K562 (cell line): ENCODE results near the gene UBAP2. TPM values are rescaled to one million over a fixed set of nuclear protein-coding genes. Genes with fewer than 3 reads are reported as not detected.

Experiments used
- ATAC-seq: fragments of 200-7000 bp; cut with Tn5 transposase; 3 replicates; pipeline ENCODE4 v1.9.1; 2020; ENCODE audit warnings: moderate library complexity
- BruUV-seq: library from RNA; stranded (reverse); fragments of 400-500 nt; replicated peaks from 2 replicates; lab custom pipeline; 2021; lab: Mats Ljungman, UMichigan
- CTCF ChIA-PET: fragments of 300-600 bp; formaldehyde crosslinking; extraction: SDS; loops from one replicate; lab custom pipeline; 2021; ENCODE audit warnings: low intra/inter-chr PET ratio; lab: Yijun Ruan, JAX
- POLR2A ChIA-PET: fragments of 300-600, 350-650 bp; sonication (Branson Sonifier 250); formaldehyde crosslinking; extraction: SDS; loops from one replicate; lab custom pipeline; 2021; ENCODE audit warnings: antibody characterized with exemption, inconsistent platforms; lab: Yijun Ruan, JAX
- DNase-seq, 4 experiments: peaks; one replicate each; pipeline versions ENCODE4 v3.0.0 to v3.0.0-alpha.2; 2011 to 2018; ENCODE audit warnings: low spot score in 3 of 4, mixed read lengths in 3 of 4; ENCODE audit errors: extremely low read depth in 1 of 4
- FAIRE-seq: peaks from 2 replicates; lab custom pipeline; 2011; peaks lifted over from hg19 to GRCh38; lab: Jason Lieb, UNC
- H2AFZ ChIP-seq: 2 replicates; pipeline ENCODE4 v1.6.0; 2011; ENCODE audit warnings: low read depth, low read length, control low read depth, inconsistent platforms
- H3K27ac ChIP-seq: fragments of 200-600 bp; 3 replicates; pipeline ENCODE4 v1.8.0; 2011; ENCODE audit warnings: low read depth, mild to moderate bottlenecking, control low read depth, inconsistent platforms, low read length, moderate library complexity, mixed read lengths; ENCODE audit errors: extremely low read depth
- H3K27me3 ChIP-seq, 2 experiments: fragments of 300-600 bp in 1 of 2; 2 replicates in 1 of 2; 3 replicates in 1 of 2; pipeline versions ENCODE4 v1.6.0 to v1.8.0; 2011; ENCODE audit warnings: inconsistent platforms in 2 of 2, low read length in 2 of 2, mild to moderate bottlenecking in 1 of 2, mixed read lengths in 1 of 2, moderate library complexity in 1 of 2; ENCODE audit not compliant: control insufficient read depth in 2 of 2, insufficient read depth in 2 of 2
- H3K36me3 ChIP-seq: fragments of 300-600 bp; 3 replicates; pipeline ENCODE4 v1.8.0; 2011; ENCODE audit warnings: mild to moderate bottlenecking, low read length, inconsistent platforms; ENCODE audit not compliant: control insufficient read depth, insufficient read depth
- H3K4me1 ChIP-seq, 2 experiments: fragments of 200-600 bp in 1 of 2; replicated peaks in 1 of 2; 2 replicates in 1 of 2; 3 replicates in 1 of 2; pipeline versions ENCODE4 v1.5.1 to v1.8.0; 2011; ENCODE audit warnings: inconsistent platforms in 2 of 2, low read length in 2 of 2, mild to moderate bottlenecking in 1 of 2, mixed read lengths in 1 of 2, moderate library complexity in 1 of 2; ENCODE audit not compliant: control insufficient read depth in 2 of 2, insufficient read depth in 2 of 2
- H3K4me2 ChIP-seq: 2 replicates; pipeline ENCODE4 v1.6.1; 2011; ENCODE audit warnings: low read length, control low read depth, inconsistent platforms, mixed read lengths; ENCODE audit not compliant: insufficient read depth
- H3K4me3 ChIP-seq: fragments of 200-600 bp; sonication (generic), shearing (Covaris generic); 2 replicates; pipeline ENCODE4 v1.5.1; 2016; ENCODE audit warnings: control low read depth, inconsistent platforms
- H3K79me2 ChIP-seq: fragments of 200-600 bp; 3 replicates; pipeline ENCODE4 v1.8.0; 2011; ENCODE audit warnings: low read length, inconsistent platforms; ENCODE audit not compliant: control insufficient read depth, insufficient read depth
- H3K9ac ChIP-seq, 2 experiments: 2 replicates each; pipeline versions ENCODE4 v1.6.0 to v1.6.1; 2011; ENCODE audit warnings: low read depth in 2 of 2, low read length in 2 of 2, control low read depth in 1 of 2, inconsistent platforms in 1 of 2, mild to moderate bottlenecking in 1 of 2, mixed read lengths in 1 of 2; ENCODE audit not compliant: insufficient read depth in 1 of 2
- H3K9me1 ChIP-seq: one replicate; pipeline ENCODE4 v1.6.0; 2011; ENCODE audit warnings: inconsistent platforms, mild to moderate bottlenecking, low read length, moderate library complexity; ENCODE audit not compliant: control insufficient read depth, insufficient read depth
- H3K9me3 ChIP-seq: replicated peaks from 2 replicates; pipeline ENCODE4 v1.5.1; 2011; ENCODE audit warnings: low read depth, low read length, inconsistent platforms; ENCODE audit not compliant: control insufficient read depth, insufficient read depth
- H4K20me1 ChIP-seq: replicated peaks from 2 replicates; pipeline ENCODE4 v1.6.1; 2011; ENCODE audit warnings: low read length, inconsistent platforms, mixed read lengths; ENCODE audit not compliant: control insufficient read depth, insufficient read depth
- C11orf30 ChIP-seq: fragments of 450-650 bp; IDR thresholded peaks from 2 replicates; pipeline ENCODE4 v1.6.1; 2016; ENCODE audit warnings: low read depth, mild to moderate bottlenecking
- HDGF ChIP-seq: fragments of 450-650 bp; IDR thresholded peaks from 2 replicates; pipeline ENCODE4 v1.6.1; 2016
- LEF1 ChIP-seq: fragments of 450-650 bp; IDR thresholded peaks from 2 replicates; pipeline ENCODE4 v1.6.1; 2016; ENCODE audit warnings: mild to moderate bottlenecking
- NFATC3 ChIP-seq: fragments of 450-650 bp; IDR thresholded peaks from 2 replicates; pipeline ENCODE4 v1.6.1; 2017; ENCODE audit warnings: mild to moderate bottlenecking
- OTX1 ChIP-seq: fragments of 450-650 bp; formaldehyde crosslinking; IDR thresholded peaks from 2 replicates; pipeline ENCODE4 v1.4.0; 2022; ENCODE audit warnings: mild to moderate bottlenecking
- PRPF4 ChIP-seq: fragments of 200-400 bp; formaldehyde crosslinking; IDR thresholded peaks from one replicate; pipeline ENCODE4 v1.6.1; 2017; ENCODE audit warnings: low read length, low read depth, mild to moderate bottlenecking; ENCODE audit not compliant: insufficient read depth, poor library complexity, severe bottlenecking
- RBBP5 ChIP-seq: fragments of 200-600 bp; sonication (generic); IDR thresholded peaks from 2 replicates; pipeline ENCODE4 v1.6.1; 2012; ENCODE audit warnings: borderline replicate concordance, mild to moderate bottlenecking, low read length, control low read depth, inconsistent platforms; ENCODE audit not compliant: insufficient read depth, poor library complexity, severe bottlenecking
- RHOXF2B ChIP-seq: fragments of 250-450 bp; sonication (Bioruptor Pico); conservative IDR thresholded peaks from 2 replicates; pipeline ENCODE4 v1.5.1; 2021
- SNIP1 ChIP-seq: fragments of 450-650 bp; IDR thresholded peaks from 2 replicates; pipeline ENCODE4 v1.7.1; 2017; ENCODE audit warnings: low read depth, mild to moderate bottlenecking
- SRSF9 ChIP-seq: fragments of 200-400 bp; formaldehyde crosslinking; IDR thresholded peaks from 2 replicates; pipeline ENCODE4 v1.6.1; 2017; ENCODE audit warnings: low read depth, low read length, borderline replicate concordance
- TBP ChIP-seq: optimal IDR thresholded peaks from 2 replicates; pipeline ENCODE3; 2011; ENCODE audit warnings: low read depth, low read length, improper control_type of control experiment
- TEAD4 ChIP-seq, 2 experiments: sonication (generic) in 1 of 2; formaldehyde crosslinking in 1 of 2; IDR thresholded peaks; 2 replicates each; pipeline versions ENCODE4 v1.6.1 to v1.8.0; 2012 to 2022; ENCODE audit warnings: borderline replicate concordance in 1 of 2, inconsistent platforms in 1 of 2, low read length in 1 of 2, mild to moderate bottlenecking in 1 of 2, missing genetic modification reagents in 1 of 2
- WHSC1 ChIP-seq: IDR thresholded peaks from one replicate; pipeline ENCODE4 v1.6.1; 2012; ENCODE audit warnings: low read length, control low read depth, inconsistent platforms
- ZNF23 ChIP-seq: fragments of 250-450 bp; sonication (Bioruptor Pico); IDR thresholded peaks from 2 replicates; pipeline ENCODE4 v1.4.0; 2020; ENCODE audit warnings: mild to moderate bottlenecking
- ZNF316 ChIP-seq: fragments of 450-650 bp; IDR thresholded peaks from 2 replicates; pipeline ENCODE4 v1.6.1; 2016
- ZNF507 ChIP-seq: conservative IDR thresholded peaks from 2 replicates; pipeline ENCODE4 v1.6.1; 2017; ENCODE audit warnings: missing genetic modification characterization, missing compliant biosample characterization
- WGBS: fragments of 100-300 bp; shearing (Covaris generic); methylation state at CpG from one replicate; pipeline ENCODE4 v1.1.6; 2016; ENCODE audit warnings: low coverage, mixed read lengths; ENCODE audit not compliant: insufficient coverage; ENCODE audit errors: missing lambda C conversion rate; 5-methylcytosine and 5-hydroxymethylcytosine counted together
- in situ Hi-C: fragments of 300-500 bp; cut with MboI; formaldehyde crosslinking; loops from 4 replicates; pipeline ENCODE4 v1.15.0; 2018; ENCODE audit warnings: inconsistent platforms, mixed read lengths
- intact Hi-C: fragments of 100-400 bp; cut with micrococcal nuclease; formaldehyde crosslinking; loops from 2 replicates; pipeline ENCODE4 v1.14.2; 2022
- polyA plus RNA-seq, 8 experiments: library from polyadenylated mRNA; depleted of rRNA in 4 of 8; stranded (reverse) in 5 of 8; unstranded in 3 of 8; fragments of >200 nt; fragmentation: Nextera tagmentation in 2 of 8; fragmentation: Illumina TruSeq in 1 of 8; extraction: Ambion mirVana in 2 of 8; extraction: Trizol in 1 of 8; gene quantifications; 2 replicates each; pipeline versions ENCODE4 v1.2.1 to v1.2.3, GENCODE V29; 2011 to 2014; ENCODE audit warnings: inconsistent platforms in 1 of 8, missing spikeins in 1 of 8
- total RNA-seq, 7 experiments: library from RNA; depleted of rRNA in 6 of 7; stranded (reverse); fragments of >200 nt in 6 of 7; fragmentation: Illumina TruSeq in 2 of 7; extraction: Trizol in 2 of 7; gene quantifications; 2 replicates each; pipeline versions ENCODE4 v1.2.1 to v1.2.3, GENCODE V29; 2011 to 2021; ENCODE audit warnings: low replicate concordance in 1 of 7
- TF ChIP-seq, protein P1 (sequence below): IDR thresholded peaks from 3 replicates; pipeline ENCODE4 v1.6.1; 2011; ENCODE audit warnings: borderline replicate concordance, mild to moderate bottlenecking; ENCODE audit not compliant: insufficient read length, insufficient read depth
- TF ChIP-seq, protein P2 (sequence below), 2 experiments: fragments of 450-650 bp; IDR thresholded peaks; 2 replicates each; pipeline ENCODE4 v1.6.1; 2016
- TF ChIP-seq, protein P3 (sequence below): fragments of 250-450 bp; sonication (Bioruptor Pico); IDR thresholded peaks from 2 replicates; pipeline ENCODE4 v1.5.0; 2021

Gene UBAP2
- total and polyA plus RNA-seq, 9 of the 15 experiments (the other 6 are each of a cell fraction or from before 2014, with no cell fraction given), result 8.7 to 47.9 (median 18.7) TPM

DNA sequence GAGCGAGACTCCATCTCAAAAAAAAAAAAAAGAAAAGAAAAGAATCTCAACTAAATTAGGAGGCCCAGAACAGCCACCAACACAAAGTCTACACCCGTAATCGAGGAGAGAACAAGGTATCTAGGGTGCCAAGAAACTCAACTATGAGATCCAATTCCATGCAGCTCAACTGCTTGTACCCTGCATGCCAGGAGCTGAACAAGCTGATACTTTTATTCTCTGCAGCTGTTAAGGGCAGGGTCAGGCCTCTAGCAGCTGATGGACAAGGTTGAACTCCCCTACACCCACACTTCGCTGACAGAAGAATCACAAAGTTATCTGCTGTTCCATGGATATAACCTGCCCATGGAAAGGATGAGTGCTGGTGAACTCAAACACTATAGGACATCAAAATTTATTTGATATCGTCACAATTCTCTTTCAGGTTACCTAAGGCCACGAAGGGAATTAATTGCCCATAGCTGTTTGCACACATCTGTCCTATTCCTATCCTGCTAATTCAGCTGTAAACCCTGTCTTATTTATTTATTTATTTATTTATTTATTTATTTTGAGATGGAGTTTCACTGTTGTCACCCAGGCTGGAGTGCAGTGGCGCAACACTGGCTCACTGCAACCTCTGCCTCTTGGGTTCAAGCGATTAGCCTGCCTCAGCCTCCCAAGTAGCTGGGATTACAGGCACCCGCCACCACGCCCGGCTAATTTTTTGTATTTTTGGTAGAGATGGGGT, 20.7 kb downstream of the UBAP2 start (continued):
- TF ChIP-seq, protein P1, sequence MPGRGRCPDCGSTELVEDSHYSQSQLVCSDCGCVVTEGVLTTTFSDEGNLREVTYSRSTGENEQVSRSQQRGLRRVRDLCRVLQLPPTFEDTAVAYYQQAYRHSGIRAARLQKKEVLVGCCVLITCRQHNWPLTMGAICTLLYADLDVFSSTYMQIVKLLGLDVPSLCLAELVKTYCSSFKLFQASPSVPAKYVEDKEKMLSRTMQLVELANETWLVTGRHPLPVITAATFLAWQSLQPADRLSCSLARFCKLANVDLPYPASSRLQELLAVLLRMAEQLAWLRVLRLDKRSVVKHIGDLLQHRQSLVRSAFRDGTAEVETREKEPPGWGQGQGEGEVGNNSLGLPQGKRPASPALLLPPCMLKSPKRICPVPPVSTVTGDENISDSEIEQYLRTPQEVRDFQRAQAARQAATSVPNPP, result no peak

DNA sequence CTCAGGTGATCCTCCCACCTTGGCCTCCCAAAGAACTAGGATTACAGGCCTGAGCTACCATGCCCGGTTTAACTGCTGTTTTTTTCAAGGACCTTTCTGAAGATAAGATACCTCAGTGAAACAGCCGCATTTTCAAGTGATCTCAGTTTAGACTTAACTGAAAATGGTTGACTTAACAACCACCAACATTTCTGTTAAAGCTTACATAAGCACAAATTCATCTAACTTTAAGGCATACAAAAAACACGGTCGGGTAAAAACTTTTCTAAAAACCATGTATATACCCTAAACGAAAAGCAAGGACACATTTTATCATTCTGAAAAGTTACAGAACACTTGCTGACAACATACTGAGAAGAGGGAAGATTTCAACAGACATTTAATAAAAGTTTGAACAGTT, 22.9 kb downstream of the UBAP2 start:
- H3K27me3 ChIP-seq, result no peaks in the 10 kb centered on the region
- in situ Hi-C loops (no loop called here), intact Hi-C loops (no loop called here)
- H3K4me1 ChIP-seq, result peaks cover 0 to 12% of the 10 kb centered on the region in 2 experiments; a peak in 2 of 5 replicates
- CTCF ChIA-PET, result no interaction called here
- BruUV-seq, result no TSS peak
- peak; percentile 71 for FAIRE-seq
- peaks cover 16% of the 10 kb centered on the region; the same call in 2 of the 3 replicates for H3K36me3 ChIP-seq
- H3K4me3 ChIP-seq, result no peak overlapping the region
- peak overlapping the region; percentile 55; the same call in 1 of the 3 replicates for H3K27ac ChIP-seq
- 0 out of 2 replicates have a peak overlapping the region, but pooled peaks have one; percentile 11 for H3K4me2 ChIP-seq
- POLR2A ChIA-PET, result interaction anchor here (1.3 kb wide), 1 partner anchor 22 kb away, joined by 3 read pairs; no protein-coding TSS in a partner anchor
- no peaks in the 10 kb centered on the region for H3K9me3 ChIP-seq
- ATAC-seq, result peak; percentile 72
- 13% methylated on average over 5 of the region's 5 CpGs for WGBS
- no peak overlapping the region for H3K9ac ChIP-seq
- peaks cover 82% of the 10 kb centered on the region for H3K79me2 ChIP-seq
- DNase-seq, result no peak
- no peak overlapping the region for H2AFZ ChIP-seq
- H4K20me1 ChIP-seq, result 0 out of 2 replicates have a peak, but pooled peaks cover 9% of the 10 kb centered on the region
- no peaks in the 10 kb centered on the region for H3K9me1 ChIP-seq
- TF ChIP-seq, protein P2, sequence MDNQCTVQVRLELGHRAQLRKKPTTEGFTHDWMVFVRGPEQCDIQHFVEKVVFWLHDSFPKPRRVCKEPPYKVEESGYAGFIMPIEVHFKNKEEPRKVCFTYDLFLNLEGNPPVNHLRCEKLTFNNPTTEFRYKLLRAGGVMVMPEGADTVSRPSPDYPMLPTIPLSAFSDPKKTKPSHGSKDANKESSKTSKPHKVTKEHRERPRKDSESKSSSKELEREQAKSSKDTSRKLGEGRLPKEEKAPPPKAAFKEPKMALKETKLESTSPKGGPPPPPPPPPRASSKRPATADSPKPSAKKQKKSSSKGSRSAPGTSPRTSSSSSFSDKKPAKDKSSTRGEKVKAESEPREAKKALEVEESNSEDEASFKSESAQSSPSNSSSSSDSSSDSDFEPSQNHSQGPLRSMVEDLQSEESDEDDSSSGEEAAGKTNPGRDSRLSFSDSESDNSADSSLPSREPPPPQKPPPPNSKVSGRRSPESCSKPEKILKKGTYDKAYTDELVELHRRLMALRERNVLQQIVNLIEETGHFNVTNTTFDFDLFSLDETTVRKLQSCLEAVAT (IDR thresholded peaks at IDR 0.05), result no peak
- TF ChIP-seq OTX1 (CRISPR knock-in tag) (no peak), TEAD4 (IDR thresholded peaks at IDR 0.05; ENCODE audit: low read length) (no peak), TEAD4 (CRISPR knock-in tag; IDR thresholded peaks at IDR 0.05; ENCODE audit: borderline replicate concordance) (no peak), HDGF (no peak), ZNF23 (CRISPR knock-in tag) (no peak), C11orf30 (peak; percentile 42; the same call in 1 of the 2 replicates), ZNF316 (peak; percentile 65), SRSF9 (no peak), NFATC3 (no peak), ZNF507 (no peak), PRPF4 (no peak), RHOXF2B (CRISPR knock-in tag) (no peak), TBP (no peak), SNIP1 (no peak), LEF1 (no peak), RBBP5 (no peak), WHSC1 (no peak)
- TF ChIP-seq, protein P3, sequence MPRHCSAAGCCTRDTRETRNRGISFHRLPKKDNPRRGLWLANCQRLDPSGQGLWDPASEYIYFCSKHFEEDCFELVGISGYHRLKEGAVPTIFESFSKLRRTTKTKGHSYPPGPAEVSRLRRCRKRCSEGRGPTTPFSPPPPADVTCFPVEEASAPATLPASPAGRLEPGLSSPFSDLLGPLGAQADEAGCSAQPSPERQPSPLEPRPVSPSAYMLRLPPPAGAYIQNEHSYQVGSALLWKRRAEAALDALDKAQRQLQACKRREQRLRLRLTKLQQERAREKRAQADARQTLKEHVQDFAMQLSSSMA (CRISPR knock-in tag), result no peak
